Testis (tissue), 2 donors: ENCODE measurements around the gene EFCAB14.

Experiments used
- POLR2A ChIP-seq: fragments of 450-650 bp; IDR thresholded peaks from one replicate; pipeline ENCODE4 v1.6.1; 2017; ENCODE audit warnings: antibody characterized with exemption, mild to moderate bottlenecking, moderate library complexity
- TF ChIP-seq, protein P1 (sequence below), 3 experiments: fragments of 450-650 bp in 2 of 3; fragments of 200-600 bp in 1 of 3; sonication (generic) in 1 of 3; IDR thresholded peaks; one replicate each; pipeline ENCODE4 v1.5.1; 2016 to 2019; ENCODE audit warnings: antibody characterized with exemption in 3 of 3, mild to moderate bottlenecking in 2 of 3, moderate library complexity in 1 of 3

DNA sequence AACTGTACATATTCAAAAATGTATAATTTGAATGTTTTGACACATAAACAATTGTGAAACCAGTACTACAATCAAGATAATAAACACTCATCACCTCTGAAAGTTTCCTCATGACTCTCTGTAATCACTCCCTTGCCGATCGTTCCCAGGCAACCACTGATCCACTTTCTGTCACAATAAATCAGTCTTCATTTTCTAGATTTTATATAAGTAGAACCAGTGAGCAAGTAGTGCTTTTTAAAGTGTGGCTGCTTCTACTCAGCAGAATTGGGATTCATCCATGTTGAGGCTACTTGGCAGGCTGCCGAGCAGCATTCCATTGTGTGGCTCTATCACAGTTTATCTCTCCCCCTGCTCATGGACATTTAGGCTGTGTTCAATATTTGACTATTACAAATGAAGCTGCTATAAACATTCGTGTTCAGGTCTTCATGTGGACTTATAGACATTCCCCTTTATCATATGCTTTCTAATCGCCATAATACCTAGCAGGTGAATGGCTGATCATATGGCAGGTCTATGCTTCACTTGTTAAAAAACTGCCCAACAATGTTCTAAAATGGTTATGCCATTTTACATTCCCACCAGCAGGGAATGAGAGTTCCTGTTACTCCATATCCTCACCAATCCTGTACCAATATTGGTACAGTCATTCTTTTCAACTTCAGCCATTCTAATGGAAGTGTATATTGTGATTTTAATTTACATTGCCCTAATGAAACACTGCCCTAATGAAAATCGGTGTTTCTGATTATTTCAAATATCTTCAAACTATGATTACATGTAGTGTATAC is 26.7 kb downstream of the EFCAB14 start:
- no peak for TF ChIP-seq POLR2A
- TF ChIP-seq, protein P1, sequence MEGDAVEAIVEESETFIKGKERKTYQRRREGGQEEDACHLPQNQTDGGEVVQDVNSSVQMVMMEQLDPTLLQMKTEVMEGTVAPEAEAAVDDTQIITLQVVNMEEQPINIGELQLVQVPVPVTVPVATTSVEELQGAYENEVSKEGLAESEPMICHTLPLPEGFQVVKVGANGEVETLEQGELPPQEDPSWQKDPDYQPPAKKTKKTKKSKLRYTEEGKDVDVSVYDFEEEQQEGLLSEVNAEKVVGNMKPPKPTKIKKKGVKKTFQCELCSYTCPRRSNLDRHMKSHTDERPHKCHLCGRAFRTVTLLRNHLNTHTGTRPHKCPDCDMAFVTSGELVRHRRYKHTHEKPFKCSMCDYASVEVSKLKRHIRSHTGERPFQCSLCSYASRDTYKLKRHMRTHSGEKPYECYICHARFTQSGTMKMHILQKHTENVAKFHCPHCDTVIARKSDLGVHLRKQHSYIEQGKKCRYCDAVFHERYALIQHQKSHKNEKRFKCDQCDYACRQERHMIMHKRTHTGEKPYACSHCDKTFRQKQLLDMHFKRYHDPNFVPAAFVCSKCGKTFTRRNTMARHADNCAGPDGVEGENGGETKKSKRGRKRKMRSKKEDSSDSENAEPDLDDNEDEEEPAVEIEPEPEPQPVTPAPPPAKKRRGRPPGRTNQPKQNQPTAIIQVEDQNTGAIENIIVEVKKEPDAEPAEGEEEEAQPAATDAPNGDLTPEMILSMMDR (IDR thresholded peaks at IDR 0.05): no peak
